SK-N-MC (cell line): ENCODE data around the gene ANKRD44.

Experiments used
- EZH2 ChIP-seq: fragments of 200-600 bp; sonication (generic); IDR thresholded peaks from one replicate; pipeline ENCODE4 v1.6.1; 2017; ENCODE audit warnings: antibody characterized with exemption
- POLR2AphosphoS5 ChIP-seq: IDR thresholded peaks from 2 replicates; pipeline ENCODE4 v1.6.1; 2012; ENCODE audit warnings: mild to moderate bottlenecking, low read depth, low read length, borderline replicate concordance

- TF ChIP-seq EZH2 = no peak
- no peak for TF ChIP-seq POLR2AphosphoS5
Measured at GRCh38 chr2:197115325-197115724, 195.3 kb downstream of the ANKRD44 start.
